NCI-H2029 treated with DMSO at 0.1 percent for 48 hours (cell line): ENCODE results near the gene ITIH1.
A peak's percentile ranks its signal among the peaks of the same experiment; 100 is the strongest.

Source experiments
- DNase-seq: peaks from one replicate; lab custom pipeline; 2025; lab: John Stamatoyannopoulos, UW

ITIH1 gene

GRCh38 chr3:52789746-52790040 lies 12.3 kb downstream of the ITIH1 start:
- no peak for DNase-seq

- DNase-seq: no peak
Observed at GRCh38 chr3:52790337-52790736, 12.9 kb downstream of the ITIH1 start.

GRCh38 chr3:52790741-52791140 lies 13.3 kb downstream of the ITIH1 start:
- no peak for DNase-seq

GRCh38 chr3:52791366-52791765 lies 14.0 kb downstream of the ITIH1 start:
- DNase-seq: no peak

GRCh38 chr3:52791928-52792327 lies 14.5 kb downstream of the ITIH1 start:
- DNase-seq: no peak

GRCh38 chr3:52792413-52792812 lies 15.0 kb downstream of the ITIH1 start:
- no peak for DNase-seq

- DNase-seq: no peak
Observed at GRCh38 chr3:52792961-52793695, 15.7 kb downstream of the ITIH1 start.

- DNase-seq: no peak
Observed at GRCh38 chr3:52793702-52794611, 16.6 kb downstream of the ITIH1 start.

GRCh38 chr3:52794612-52795099 lies 17.3 kb downstream of the ITIH1 start, which contains the start of gene ITIH3:
Gene ITIH3, plus strand, starts transcription at chr3:52794796. Its CDS starts 8 bp downstream, at chr3:52794804.
- DNase-seq: no peak

- no peak for DNase-seq
Observed at GRCh38 chr3:52795298-52795900, 18.0 kb downstream of the ITIH1 start.

GRCh38 chr3:52796411-52796810 lies 19.0 kb downstream of the ITIH1 start:
- DNase-seq: no peak

- no peak for DNase-seq
Observed at GRCh38 chr3:52798376-52798977, 21.1 kb downstream of the ITIH1 start.

- no peak for DNase-seq
Observed at GRCh38 chr3:52798978-52799476, 21.6 kb downstream of the ITIH1 start.

GRCh38 chr3:52800079-52800478 lies 22.7 kb downstream of the ITIH1 start:
- DNase-seq: no peak

GRCh38 chr3:52801839-52802238 lies 24.4 kb downstream of the ITIH1 start:
- DNase-seq: no peak

- no peak for DNase-seq
Observed at GRCh38 chr3:52805270-52806039, 28.1 kb downstream of the ITIH1 start.

GRCh38 chr3:52809149-52809548 lies 31.8 kb downstream of the ITIH1 start:
- DNase-seq: no peak

- peak; percentile 35 for DNase-seq
Observed at GRCh38 chr3:52809662-52810377, 32.4 kb downstream of the ITIH1 start.

- no peak for DNase-seq
Observed at GRCh38 chr3:52810923-52811322, 33.5 kb downstream of the ITIH1 start.

GRCh38 chr3:52811452-52812011 lies 34.1 kb downstream of the ITIH1 start:
- DNase-seq: no peak
